HFF-Myc (cell line): ENCODE data around the gene KIFC3.
"Not testable (repeated sequence)": the region's sequence is repeated elsewhere in the genome, so short reads cannot be mapped to it uniquely, and the experiment has no call there.

Experiments
- DNase-seq: peaks from one replicate; pipeline ENCODE4 v3.0.0-alpha.2; 2011; ENCODE audit warnings: low read depth; ENCODE audit errors: extremely low read depth
- H3K4me3 ChIP-seq: replicated peaks from 2 replicates; pipeline ENCODE4 v1.5.1; 2011; ENCODE audit warnings: low read depth, mild to moderate bottlenecking, control low read depth, low read length
- CTCF ChIP-seq: IDR thresholded peaks from 2 replicates; pipeline ENCODE4 v1.5.1; 2012; ENCODE audit warnings: mild to moderate bottlenecking, low read depth, low read length, control low read depth; ENCODE audit errors: missing control alignments

Gene KIFC3

GRCh38 chr16:57798953-57799599 is 3.2 kb downstream of the KIFC3 start:
- no peak for DNase-seq
- TF ChIP-seq CTCF, result no peak
- no peak overlapping the region for H3K4me3 ChIP-seq

- no peak for TF ChIP-seq CTCF
- DNase-seq, result no peak
- no peak overlapping the region for H3K4me3 ChIP-seq
Measured at GRCh38 chr16:57798267-57798810, 4.0 kb downstream of the KIFC3 start.

GRCh38 chr16:57797526-57798266 is 4.6 kb downstream of the KIFC3 start:
- no peak overlapping the region for H3K4me3 ChIP-seq
- no peak for DNase-seq
- no peak for TF ChIP-seq CTCF

GRCh38 chr16:57797216-57797525 is 5.1 kb downstream of the KIFC3 start:
- H3K4me3 ChIP-seq, result no peak overlapping the region
- no peak for TF ChIP-seq CTCF
- DNase-seq, result no peak

- not testable (repeated sequence) for H3K4me3 ChIP-seq, DNase-seq
Measured at GRCh38 chr16:57796014-57796413, 6.3 kb downstream of the KIFC3 start.

GRCh38 chr16:57795431-57795878 is 6.8 kb downstream of the KIFC3 start:
- DNase-seq, result no peak
- peak; percentile 36 for TF ChIP-seq CTCF

GRCh38 chr16:57794849-57795430 is 7.4 kb downstream of the KIFC3 start:
- H3K4me3 ChIP-seq, result no peak overlapping the region
- TF ChIP-seq CTCF, result no peak
- DNase-seq, result no peak

More at GRCh38 chr16:57795431-57795878, 6.8 kb downstream of the KIFC3 start:
- no peak overlapping the region for H3K4me3 ChIP-seq
